ENCODE data around the gene PRDX2.

Gene PRDX2

DNA sequence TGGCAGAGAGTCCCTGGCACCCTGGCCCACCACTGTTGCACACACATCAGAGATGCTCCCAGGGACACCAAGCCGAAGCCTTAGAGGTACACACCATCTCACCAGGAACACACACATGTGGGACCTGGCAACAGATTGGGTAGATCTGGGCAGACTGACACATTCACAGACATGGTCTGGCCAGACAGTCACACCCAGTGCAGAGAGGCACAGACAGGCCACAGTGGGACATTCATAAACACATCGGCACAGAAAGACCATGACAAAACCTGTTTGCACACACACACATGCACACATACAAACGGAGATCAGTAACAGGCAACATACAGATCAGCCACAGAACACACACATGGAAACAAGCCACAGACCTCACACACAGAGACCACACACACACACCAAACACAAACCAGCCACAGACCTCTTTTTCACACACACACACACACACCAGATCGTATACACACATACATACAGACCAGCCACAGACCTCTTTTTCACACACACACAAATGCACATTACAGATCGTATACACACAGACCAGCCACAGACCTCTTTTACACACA is 16.6 kb downstream of the PRDX2 start:
- Histone ChIP-seq H3K4me3 (ENCODE audit: low read depth, low read length) (no peak overlapping the region), H3K9me3 (no peaks in the 10 kb centered on the region), H3K4me1 (peaks cover 46% of the 10 kb centered on the region), H3K27me3 (no peaks in the 10 kb centered on the region), H3K36me3 (no peaks in the 10 kb centered on the region)
- TF ChIP-seq, protein P1, sequence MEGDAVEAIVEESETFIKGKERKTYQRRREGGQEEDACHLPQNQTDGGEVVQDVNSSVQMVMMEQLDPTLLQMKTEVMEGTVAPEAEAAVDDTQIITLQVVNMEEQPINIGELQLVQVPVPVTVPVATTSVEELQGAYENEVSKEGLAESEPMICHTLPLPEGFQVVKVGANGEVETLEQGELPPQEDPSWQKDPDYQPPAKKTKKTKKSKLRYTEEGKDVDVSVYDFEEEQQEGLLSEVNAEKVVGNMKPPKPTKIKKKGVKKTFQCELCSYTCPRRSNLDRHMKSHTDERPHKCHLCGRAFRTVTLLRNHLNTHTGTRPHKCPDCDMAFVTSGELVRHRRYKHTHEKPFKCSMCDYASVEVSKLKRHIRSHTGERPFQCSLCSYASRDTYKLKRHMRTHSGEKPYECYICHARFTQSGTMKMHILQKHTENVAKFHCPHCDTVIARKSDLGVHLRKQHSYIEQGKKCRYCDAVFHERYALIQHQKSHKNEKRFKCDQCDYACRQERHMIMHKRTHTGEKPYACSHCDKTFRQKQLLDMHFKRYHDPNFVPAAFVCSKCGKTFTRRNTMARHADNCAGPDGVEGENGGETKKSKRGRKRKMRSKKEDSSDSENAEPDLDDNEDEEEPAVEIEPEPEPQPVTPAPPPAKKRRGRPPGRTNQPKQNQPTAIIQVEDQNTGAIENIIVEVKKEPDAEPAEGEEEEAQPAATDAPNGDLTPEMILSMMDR (IDR thresholded peaks at IDR 0.05; ENCODE audit: low read depth, low read length) = no peak
- DNase-seq = peak; percentile 44

DNA sequence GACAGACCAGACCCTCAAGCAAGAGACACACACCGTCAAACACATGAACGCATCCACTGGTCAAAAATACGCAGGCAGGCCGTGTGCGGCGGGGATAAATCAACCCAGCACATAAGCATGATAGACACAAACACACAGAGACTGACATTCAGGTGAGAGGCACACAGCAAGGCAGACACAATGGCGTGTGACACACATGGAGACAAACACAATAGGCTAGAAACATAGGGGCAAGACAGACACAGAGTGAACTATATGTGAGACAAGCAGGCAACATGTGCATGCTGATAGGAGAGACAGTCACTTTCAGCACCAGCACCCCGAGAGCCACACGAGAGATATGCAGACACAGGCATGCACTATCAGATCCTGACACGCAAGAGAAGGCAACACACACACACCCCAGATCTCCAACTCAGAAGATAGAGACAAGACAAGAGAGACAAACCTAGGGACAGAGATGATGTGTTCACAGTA is 17.2 kb downstream of the PRDX2 start:
- Histone ChIP-seq H3K4me3 (ENCODE audit: low read depth, low read length) (no peak overlapping the region), H3K9me3 (no peaks in the 10 kb centered on the region), H3K4me1 (peaks cover 48% of the 10 kb centered on the region), H3K27me3 (no peaks in the 10 kb centered on the region), H3K36me3 (no peaks in the 10 kb centered on the region)
- DNase-seq = no peak
- TF ChIP-seq, protein P1 (IDR thresholded peaks at IDR 0.05; ENCODE audit: low read depth, low read length) = no peak

- H3K9me3 ChIP-seq = no peaks in the 10 kb centered on the region
- DNase-seq = no peak
- TF ChIP-seq, protein P1 (IDR thresholded peaks at IDR 0.05; ENCODE audit: low read depth, low read length) = no peak
- H3K27me3 ChIP-seq = no peaks in the 10 kb centered on the region
- H3K4me3 ChIP-seq (ENCODE audit: low read depth, low read length) = no peak overlapping the region
- H3K36me3 ChIP-seq = no peaks in the 10 kb centered on the region
- H3K4me1 ChIP-seq = peaks cover 49% of the 10 kb centered on the region
Observed at GRCh38 chr19:12783849-12784393, 17.7 kb downstream of the PRDX2 start.

DNA sequence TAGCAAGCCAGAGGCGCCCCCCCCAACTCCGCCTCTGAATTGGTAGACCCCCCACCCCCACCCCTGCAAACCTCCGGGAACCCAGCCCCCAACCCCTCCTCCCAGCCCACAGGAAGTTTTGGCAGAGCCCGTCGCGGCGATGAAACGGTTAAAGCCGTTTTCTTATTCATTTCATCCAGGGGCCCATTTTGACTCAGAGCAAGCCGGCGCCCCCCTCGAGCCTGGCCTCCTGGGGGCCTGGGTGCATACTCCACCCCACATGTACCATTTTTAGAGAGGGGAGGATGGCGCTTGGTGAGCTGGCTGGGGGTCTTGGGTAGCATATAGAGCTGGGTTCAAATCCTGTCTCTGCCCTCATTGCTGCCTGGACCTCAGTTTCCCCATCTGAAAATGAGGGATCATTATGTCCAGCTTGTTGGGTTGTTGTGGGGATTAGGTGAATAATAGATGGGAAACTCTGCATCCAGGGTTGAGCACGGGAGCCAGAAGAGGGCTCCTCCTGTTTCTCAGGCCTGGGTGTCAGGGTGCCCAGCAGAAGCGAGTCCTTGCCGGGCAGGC is 18.2 kb downstream of the PRDX2 start:
- Histone ChIP-seq H3K36me3 (no peaks in the 10 kb centered on the region), H3K27me3 (no peaks in the 10 kb centered on the region), H3K4me3 (ENCODE audit: low read depth, low read length) (peak overlapping the region; percentile 59), H3K9me3 (no peaks in the 10 kb centered on the region), H3K4me1 (peaks cover 49% of the 10 kb centered on the region)
- TF ChIP-seq, protein P1 (IDR thresholded peaks at IDR 0.05; ENCODE audit: low read depth, low read length) = no peak
- no peak for DNase-seq

GRCh38 chr19:12782424-12783290 is 18.9 kb downstream of the PRDX2 start:
- H3K4me1 ChIP-seq = peaks cover 42% of the 10 kb centered on the region
- H3K9me3 ChIP-seq = no peaks in the 10 kb centered on the region
- H3K4me3 ChIP-seq (ENCODE audit: low read depth, low read length) = peak overlapping the region; percentile 59
- no peaks in the 10 kb centered on the region for H3K27me3 ChIP-seq
- TF ChIP-seq, protein P1 (IDR thresholded peaks at IDR 0.05; ENCODE audit: low read depth, low read length) = 0 out of 2 replicates have a peak, but pooled peaks have one; percentile 8
- DNase-seq = peak; percentile 91
- H3K36me3 ChIP-seq = no peaks in the 10 kb centered on the region
